ENCODE measurements around the gene AIG1.

Gene AIG1

DNA sequence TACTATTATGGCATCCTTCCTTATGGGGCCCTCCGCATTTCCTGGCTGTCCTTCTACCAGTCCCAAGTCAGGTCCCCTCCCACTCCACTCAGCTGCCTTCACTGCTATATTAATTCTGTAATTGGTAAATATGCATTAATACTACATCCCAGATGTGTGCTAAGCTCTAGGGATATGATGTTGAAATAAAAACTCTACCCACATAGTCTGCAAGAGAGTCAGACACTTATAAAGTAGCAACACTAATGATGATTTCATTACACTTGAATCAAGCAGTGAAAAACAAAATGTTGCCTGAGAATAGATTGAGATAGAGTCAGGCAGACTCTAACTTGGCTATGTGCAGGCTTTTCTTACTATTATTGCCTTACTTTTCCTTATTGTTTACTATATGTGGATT lies 62.4 kb downstream of the AIG1 start:
- Histone ChIP-seq H3K9ac (no peak overlapping the region), H3K4me3 (IDR thresholded peaks at IDR 0.05; ENCODE audit: insufficient read depth, low read depth, low read length) (no peak overlapping the region), H3K36me3 (ENCODE audit: insufficient read depth) (no peaks in the 10 kb centered on the region), H2AFZ (ENCODE audit: low read depth) (no peak overlapping the region), H3K4me2 (no peak overlapping the region), H3K4me1 (ENCODE audit: low read depth, poor library complexity, severe bottlenecking) (no peaks in the 10 kb centered on the region), H3K27me3 (ENCODE audit: insufficient read depth, low read depth) (no peaks in the 10 kb centered on the region), H4K20me1 (ENCODE audit: insufficient read depth) (no peaks in the 10 kb centered on the region), H3K27ac (no peak overlapping the region), H3K79me2 (ENCODE audit: insufficient read depth, low read depth) (no peaks in the 10 kb centered on the region)
- TF ChIP-seq, protein P1, sequence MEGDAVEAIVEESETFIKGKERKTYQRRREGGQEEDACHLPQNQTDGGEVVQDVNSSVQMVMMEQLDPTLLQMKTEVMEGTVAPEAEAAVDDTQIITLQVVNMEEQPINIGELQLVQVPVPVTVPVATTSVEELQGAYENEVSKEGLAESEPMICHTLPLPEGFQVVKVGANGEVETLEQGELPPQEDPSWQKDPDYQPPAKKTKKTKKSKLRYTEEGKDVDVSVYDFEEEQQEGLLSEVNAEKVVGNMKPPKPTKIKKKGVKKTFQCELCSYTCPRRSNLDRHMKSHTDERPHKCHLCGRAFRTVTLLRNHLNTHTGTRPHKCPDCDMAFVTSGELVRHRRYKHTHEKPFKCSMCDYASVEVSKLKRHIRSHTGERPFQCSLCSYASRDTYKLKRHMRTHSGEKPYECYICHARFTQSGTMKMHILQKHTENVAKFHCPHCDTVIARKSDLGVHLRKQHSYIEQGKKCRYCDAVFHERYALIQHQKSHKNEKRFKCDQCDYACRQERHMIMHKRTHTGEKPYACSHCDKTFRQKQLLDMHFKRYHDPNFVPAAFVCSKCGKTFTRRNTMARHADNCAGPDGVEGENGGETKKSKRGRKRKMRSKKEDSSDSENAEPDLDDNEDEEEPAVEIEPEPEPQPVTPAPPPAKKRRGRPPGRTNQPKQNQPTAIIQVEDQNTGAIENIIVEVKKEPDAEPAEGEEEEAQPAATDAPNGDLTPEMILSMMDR (conservative IDR thresholded peaks at IDR 0.05; ENCODE audit: low read depth, low read length): no peak

DNA sequence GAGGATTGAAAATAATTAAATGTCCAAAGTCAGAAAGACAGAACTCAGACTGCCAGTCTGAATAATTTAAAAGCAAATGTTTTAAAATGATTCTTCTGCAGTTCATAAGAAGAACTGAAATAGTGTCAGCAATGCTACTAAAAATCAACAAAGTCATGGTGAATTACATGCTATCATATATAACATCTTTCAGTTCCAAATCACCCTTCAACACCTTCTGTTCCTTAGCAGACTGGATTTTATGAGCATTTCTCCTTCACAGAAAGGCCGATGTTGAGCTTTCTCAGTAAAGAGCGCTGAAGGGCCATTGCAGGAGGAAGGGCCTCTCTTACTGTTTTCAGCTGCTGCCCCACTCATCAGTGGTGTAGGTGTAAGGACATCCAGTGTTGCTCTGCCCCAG lies 63.3 kb downstream of the AIG1 start:
- Histone ChIP-seq H3K4me1 (ENCODE audit: low read depth, poor library complexity, severe bottlenecking) (no peaks in the 10 kb centered on the region), H4K20me1 (ENCODE audit: insufficient read depth) (no peaks in the 10 kb centered on the region), H3K4me2 (no peak overlapping the region), H3K79me2 (ENCODE audit: insufficient read depth, low read depth) (no peaks in the 10 kb centered on the region), H3K36me3 (ENCODE audit: insufficient read depth) (no peaks in the 10 kb centered on the region), H3K9ac (no peak overlapping the region), H3K27me3 (ENCODE audit: insufficient read depth, low read depth) (no peaks in the 10 kb centered on the region), H3K27ac (no peak overlapping the region), H2AFZ (ENCODE audit: low read depth) (no peak overlapping the region), H3K4me3 (IDR thresholded peaks at IDR 0.05; ENCODE audit: insufficient read depth, low read depth, low read length) (no peak overlapping the region)
- TF ChIP-seq, protein P1 (conservative IDR thresholded peaks at IDR 0.05; ENCODE audit: low read depth, low read length): no peak

DNA sequence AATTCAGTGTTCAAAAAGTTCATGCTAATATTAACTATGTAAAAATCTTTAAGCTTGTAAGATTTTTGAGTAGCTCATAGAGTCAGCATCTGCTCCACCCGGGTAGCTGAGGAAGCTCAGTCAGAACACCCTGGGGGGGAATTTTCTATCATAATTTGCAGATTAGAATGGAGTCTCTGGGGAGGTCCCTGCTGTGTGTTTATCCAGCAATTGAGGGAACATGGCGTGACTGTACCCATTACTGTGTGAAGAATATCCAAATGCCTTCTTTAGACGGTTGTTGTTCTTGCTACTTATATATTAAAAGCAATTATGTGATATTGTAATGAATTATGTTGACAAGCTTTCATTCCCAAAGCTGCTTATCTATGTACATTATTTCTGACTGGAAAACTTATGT lies 64.8 kb downstream of the AIG1 start:
- no peaks in the 10 kb centered on the region for H3K79me2 ChIP-seq (ENCODE audit: insufficient read depth, low read depth)
- H2AFZ ChIP-seq (ENCODE audit: low read depth): no peak overlapping the region
- H3K27me3 ChIP-seq (ENCODE audit: insufficient read depth, low read depth): no peaks in the 10 kb centered on the region
- no peak overlapping the region for H3K4me3 ChIP-seq (IDR thresholded peaks at IDR 0.05; ENCODE audit: insufficient read depth, low read depth, low read length)
- no peak overlapping the region for H3K27ac ChIP-seq
- no peaks in the 10 kb centered on the region for H3K36me3 ChIP-seq (ENCODE audit: insufficient read depth)
- no peaks in the 10 kb centered on the region for H3K4me1 ChIP-seq (ENCODE audit: low read depth, poor library complexity, severe bottlenecking)
- H3K9ac ChIP-seq: no peak overlapping the region
- TF ChIP-seq, protein P1 (conservative IDR thresholded peaks at IDR 0.05; ENCODE audit: low read depth, low read length): no peak
- H4K20me1 ChIP-seq (ENCODE audit: insufficient read depth): no peaks in the 10 kb centered on the region
- no peak overlapping the region for H3K4me2 ChIP-seq

DNA sequence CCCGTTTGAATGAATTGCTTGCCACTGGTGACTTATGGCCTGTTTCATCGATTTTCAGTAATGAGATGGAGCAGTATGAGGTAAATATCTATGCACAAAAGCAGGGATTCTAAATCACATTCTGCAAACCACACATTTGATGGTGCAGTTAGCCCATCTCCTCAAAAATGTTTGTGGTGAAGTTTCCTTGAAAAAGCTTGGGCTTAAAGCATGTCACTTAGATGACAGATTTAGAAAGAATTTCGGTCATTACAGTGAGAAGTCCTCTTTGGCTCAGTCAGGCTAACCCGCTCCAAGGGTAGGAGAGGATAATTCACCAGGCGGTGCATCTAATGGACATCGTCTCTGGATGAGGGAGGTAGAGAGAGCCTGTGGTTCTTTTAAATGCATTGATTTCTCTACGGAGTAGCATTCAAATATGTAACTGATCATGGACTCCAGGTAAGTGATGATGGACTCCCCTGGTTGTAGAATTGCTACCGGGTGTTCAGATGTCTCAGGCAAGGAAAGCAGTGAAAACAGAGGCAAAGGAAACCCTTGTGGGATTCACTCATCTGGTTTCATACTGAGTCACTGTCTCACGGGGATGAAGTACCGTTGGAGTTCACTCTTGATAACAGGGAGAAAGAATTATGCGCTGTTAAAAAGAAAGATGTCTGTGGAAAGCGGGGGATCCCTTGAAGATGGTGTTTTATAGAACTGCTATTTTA lies 65.3 kb downstream of the AIG1 start:
- TF ChIP-seq, protein P1 (conservative IDR thresholded peaks at IDR 0.05; ENCODE audit: low read depth, low read length): no peak
- Histone ChIP-seq H3K4me3 (IDR thresholded peaks at IDR 0.05; ENCODE audit: insufficient read depth, low read depth, low read length) (no peak overlapping the region), H3K9ac (no peak overlapping the region), H3K36me3 (ENCODE audit: insufficient read depth) (no peaks in the 10 kb centered on the region), H3K27me3 (ENCODE audit: insufficient read depth, low read depth) (no peaks in the 10 kb centered on the region), H3K4me1 (ENCODE audit: low read depth, poor library complexity, severe bottlenecking) (no peaks in the 10 kb centered on the region), H3K79me2 (ENCODE audit: insufficient read depth, low read depth) (no peaks in the 10 kb centered on the region), H3K27ac (no peak overlapping the region), H2AFZ (ENCODE audit: low read depth) (no peak overlapping the region), H3K4me2 (no peak overlapping the region), H4K20me1 (ENCODE audit: insufficient read depth) (no peaks in the 10 kb centered on the region)
